SK-N-SH (cell line): ENCODE data around the gene CSNK2B. TPM values are rescaled to one million over a fixed set of nuclear protein-coding genes. Genes with fewer than 3 reads are reported as not detected.

Experiments used
- CTCF ChIA-PET: fragments of 300-600, 350-600 bp; formaldehyde crosslinking; extraction: SDS; loops from one replicate; lab custom pipeline; 2021; lab: Yijun Ruan, JAX
- POLR2A ChIA-PET: fragments of 350-600 bp; sonication (Branson Sonifier 250); formaldehyde crosslinking; extraction: SDS; loops from one replicate; lab custom pipeline; 2020; ENCODE audit warnings: antibody characterized with exemption, inconsistent platforms; lab: Yijun Ruan, JAX
- DNase-seq: peaks from one replicate; pipeline ENCODE4 v3.0.0; 2012
- H2AFZ ChIP-seq: fragments of 200-600 bp; sonication (generic); 2 replicates; pipeline ENCODE4 v1.8.1; 2016; ENCODE audit warnings: antibody characterized with exemption, mild to moderate bottlenecking, low read depth
- H3F3A ChIP-seq: fragments of 200-600 bp; sonication (generic); replicated peaks from 2 replicates; pipeline ENCODE3; 2016; ENCODE audit warnings: antibody characterized with exemption, mild to moderate bottlenecking; ENCODE audit not compliant: insufficient read depth
- H3K27ac ChIP-seq, 2 experiments: fragments of 200-500 bp in 1 of 2; fragments of 200-600 bp in 1 of 2; sonication (Bioruptor generic) in 1 of 2; sonication (generic), shearing (Covaris generic) in 1 of 2; 2 replicates each; pipeline versions ENCODE4 v1.5.1 to v1.6.1; 2014 to 2016; ENCODE audit warnings: low read depth in 2 of 2, inconsistent platforms in 1 of 2, low read length in 1 of 2, mild to moderate bottlenecking in 1 of 2, mixed read lengths in 1 of 2
- H3K27me3 ChIP-seq: fragments of 200-600 bp; sonication (generic), shearing (Covaris generic); 2 replicates; pipeline ENCODE4 v1.6.1; 2016; ENCODE audit warnings: mixed run types; ENCODE audit not compliant: insufficient read depth
- H3K36me3 ChIP-seq, 2 experiments: fragments of 200-500 bp in 1 of 2; fragments of 200-600 bp in 1 of 2; sonication (Bioruptor generic) in 1 of 2; sonication (generic) in 1 of 2; replicated peaks in 1 of 2; 2 replicates each; pipeline versions ENCODE3 to v1.5.1; 2014 to 2016; ENCODE audit warnings: low read length in 1 of 2, mild to moderate bottlenecking in 1 of 2; ENCODE audit not compliant: insufficient read depth in 2 of 2, control insufficient read depth in 1 of 2
- H3K4me1 ChIP-seq, 2 experiments: fragments of 200-500 bp in 1 of 2; fragments of 200-600 bp in 1 of 2; sonication (Bioruptor generic) in 1 of 2; sonication (generic), shearing (Covaris generic) in 1 of 2; 2 replicates each; pipeline versions ENCODE4 v1.5.1 to v1.6.1; 2014 to 2016; ENCODE audit warnings: low read depth in 1 of 2, low read length in 1 of 2, mixed run types in 1 of 2; ENCODE audit not compliant: insufficient read depth in 2 of 2, control insufficient read depth in 1 of 2
- H3K4me2 ChIP-seq: fragments of 200-600 bp; sonication (generic), shearing (Covaris generic); 2 replicates; pipeline ENCODE4 v1.6.1; 2017; ENCODE audit warnings: mixed run types
- H3K4me3 ChIP-seq, 2 experiments: fragments of 200-500 bp in 1 of 2; fragments of 200-600 bp in 1 of 2; sonication (Bioruptor generic) in 1 of 2; sonication (generic), shearing (Covaris generic) in 1 of 2; 2 replicates each; pipeline versions ENCODE4 v1.5.1 to v1.8.1; 2014 to 2016; ENCODE audit warnings: low read depth in 2 of 2, inconsistent platforms in 1 of 2, low read length in 1 of 2, mild to moderate bottlenecking in 1 of 2, mixed read lengths in 1 of 2, moderate library complexity in 1 of 2
- H3K79me2 ChIP-seq: fragments of 200-600 bp; sonication (generic); 2 replicates; pipeline ENCODE4 v1.8.1; 2017; ENCODE audit warnings: mild to moderate bottlenecking; ENCODE audit not compliant: insufficient read depth
- H3K9ac ChIP-seq: fragments of 200-600 bp; sonication (generic); 2 replicates; pipeline ENCODE4 v1.6.1; 2017; ENCODE audit warnings: mixed run types
- H3K9me2 ChIP-seq: fragments of 200-600 bp; sonication (generic); 2 replicates; pipeline ENCODE4 v1.6.1; 2017; ENCODE audit warnings: mixed run types
- H3K9me3 ChIP-seq: fragments of 200-600 bp; sonication (generic); 2 replicates; pipeline ENCODE4 v1.6.1; 2017; ENCODE audit warnings: mixed run types, mild to moderate bottlenecking, moderate library complexity
- H4K20me1 ChIP-seq: fragments of 200-600 bp; sonication (generic); 2 replicates; pipeline ENCODE4 v1.6.1; 2017; ENCODE audit warnings: mild to moderate bottlenecking, mixed run types; ENCODE audit not compliant: insufficient read depth
- CHD2 ChIP-seq: fragments of 150-350 bp; IDR thresholded peaks from 2 replicates; pipeline ENCODE4 v1.6.1; 2018; ENCODE audit warnings: low read length; ENCODE audit not compliant: partially characterized antibody
- CTCF ChIP-seq: fragments of 200-600 bp; sonication (generic); IDR thresholded peaks from 2 replicates; pipeline ENCODE4 v1.6.1; 2017; ENCODE audit warnings: antibody characterized with exemption, mild to moderate bottlenecking, moderate library complexity
- ELF1 ChIP-seq: IDR thresholded peaks from 2 replicates; pipeline ENCODE4 v1.4.0; 2012
- EZH2phosphoT487 ChIP-seq: fragments of 200-600 bp; sonication (generic); IDR thresholded peaks from 2 replicates; pipeline ENCODE4 v1.6.1; 2017; ENCODE audit warnings: low read depth, mixed run types, mild to moderate bottlenecking, antibody characterized with exemption, moderate library complexity, borderline replicate concordance
- FOSL2 ChIP-seq: IDR thresholded peaks from 2 replicates; pipeline ENCODE4 v1.4.0; 2012; ENCODE audit warnings: low read depth, mild to moderate bottlenecking, moderate library complexity, borderline replicate concordance
- FOXJ3 ChIP-seq: sonication (generic); formaldehyde crosslinking; IDR thresholded peaks from 2 replicates; pipeline ENCODE4 v1.5.1; 2020; ENCODE audit warnings: mild to moderate bottlenecking, missing genetic modification reagents
- FOXM1 ChIP-seq: IDR thresholded peaks from 2 replicates; pipeline ENCODE4 v1.4.0; 2012; ENCODE audit warnings: low read depth, mild to moderate bottlenecking
- MEF2A ChIP-seq: IDR thresholded peaks from 2 replicates; pipeline ENCODE4 v1.4.0; 2012; ENCODE audit warnings: low read depth, borderline replicate concordance
- NRF1 ChIP-seq: IDR thresholded peaks from 2 replicates; pipeline ENCODE4 v1.6.1; 2012; ENCODE audit warnings: low read depth, mild to moderate bottlenecking, low read length
- RXRA ChIP-seq: IDR thresholded peaks from 2 replicates; pipeline ENCODE4 v1.4.0; 2012; ENCODE audit warnings: low read depth, mild to moderate bottlenecking, borderline replicate concordance
- SIN3A ChIP-seq: IDR thresholded peaks from 2 replicates; pipeline ENCODE4 v1.6.1; 2012; ENCODE audit warnings: low read depth, mild to moderate bottlenecking, low read length, moderate library complexity, borderline replicate concordance
- USF1 ChIP-seq: IDR thresholded peaks from 2 replicates; pipeline ENCODE4 v1.4.0; 2012; ENCODE audit warnings: low read depth, borderline replicate concordance
- YY1 ChIP-seq: IDR thresholded peaks from 2 replicates; pipeline ENCODE4 v1.4.0; 2012; ENCODE audit warnings: low read depth, mild to moderate bottlenecking
- WGBS: methylation state at CpG from one replicate; pipeline ENCODE4 v1.1.6; 2017; ENCODE audit warnings: low lambda C conversion rate; 5-methylcytosine and 5-hydroxymethylcytosine counted together
- polyA plus RNA-seq, 3 experiments: library from polyadenylated mRNA; depleted of rRNA; stranded (reverse); fragments of >200 nt; gene quantifications; 2 replicates each; pipeline ENCODE4 v1.2.3, GENCODE V29; 2012
- TF ChIP-seq, protein P1 (sequence below): fragments of 150-350 bp; IDR thresholded peaks from 2 replicates; pipeline ENCODE4 v1.6.1; 2016; ENCODE audit warnings: mild to moderate bottlenecking, low read depth, low read length
- TF ChIP-seq, protein P2 (sequence below): IDR thresholded peaks from 2 replicates; pipeline ENCODE4 v1.4.0; 2012; ENCODE audit warnings: low read depth
- TF ChIP-seq, protein P3 (sequence below): IDR thresholded peaks from 2 replicates; pipeline ENCODE4 v1.6.1; 2012; ENCODE audit warnings: mild to moderate bottlenecking, low read depth, low read length, moderate library complexity

Gene CSNK2B
- polyA plus RNA-seq, 1 of the 3 experiments (the other 2 are of a cell fraction) = 101 TPM

GRCh38 chr6:31658983-31659648, 6.8 kb upstream of the CSNK2B start:
- ChIA-PET CTCF (no interaction called here), POLR2A (interaction anchor here (0.6 to 1.2 kb wide), 2 partner anchors 9 to 19 kb away, joined by 3 read pairs; no protein-coding TSS in a partner anchor)
- no peak for DNase-seq
- H3K36me3 ChIP-seq = peaks cover 14 to 15% of the 10 kb centered on the region in 2 experiments
- TF ChIP-seq CHD2 (no peak), FOXJ3 (no peak), NRF1 (no peak), EZH2phosphoT487 (no peak), USF1 (no peak), FOSL2 (no peak), MEF2A (no peak), YY1 (no peak), FOXM1 (no peak), RXRA (no peak)
- TF ChIP-seq, protein P1, sequence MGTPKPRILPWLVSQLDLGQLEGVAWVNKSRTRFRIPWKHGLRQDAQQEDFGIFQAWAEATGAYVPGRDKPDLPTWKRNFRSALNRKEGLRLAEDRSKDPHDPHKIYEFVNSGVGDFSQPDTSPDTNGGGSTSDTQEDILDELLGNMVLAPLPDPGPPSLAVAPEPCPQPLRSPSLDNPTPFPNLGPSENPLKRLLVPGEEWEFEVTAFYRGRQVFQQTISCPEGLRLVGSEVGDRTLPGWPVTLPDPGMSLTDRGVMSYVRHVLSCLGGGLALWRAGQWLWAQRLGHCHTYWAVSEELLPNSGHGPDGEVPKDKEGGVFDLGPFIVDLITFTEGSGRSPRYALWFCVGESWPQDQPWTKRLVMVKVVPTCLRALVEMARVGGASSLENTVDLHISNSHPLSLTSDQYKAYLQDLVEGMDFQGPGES = no peak
- TF ChIP-seq, protein P2, sequence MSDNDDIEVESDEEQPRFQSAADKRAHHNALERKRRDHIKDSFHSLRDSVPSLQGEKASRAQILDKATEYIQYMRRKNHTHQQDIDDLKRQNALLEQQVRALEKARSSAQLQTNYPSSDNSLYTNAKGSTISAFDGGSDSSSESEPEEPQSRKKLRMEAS = no peak
- H3K27me3 ChIP-seq = no peaks in the 10 kb centered on the region
- H3K4me3 ChIP-seq = peak overlapping the region; percentile 85
- H3K27ac ChIP-seq = no peak overlapping the region; a peak in 1 of 4 replicates
- H3K9ac ChIP-seq = peak overlapping the region; percentile 86; the same call in 1 of the 2 replicates
- H3K4me2 ChIP-seq = peak overlapping the region; percentile 97
- H3K79me2 ChIP-seq = peaks cover 83% of the 10 kb centered on the region
- H3K9me3 ChIP-seq = no peaks in the 10 kb centered on the region
- WGBS = 93% methylated on average over 6 of the region's 13 CpGs
- H3K9me2 ChIP-seq = no peaks in the 10 kb centered on the region
- peaks cover 8% of the 10 kb centered on the region; the same call in 1 of the 2 replicates for H4K20me1 ChIP-seq
- H3K4me1 ChIP-seq = peaks cover 19 to 33% of the 10 kb centered on the region in 2 experiments; a peak in 2 of 4 replicates
- peaks cover 26% of the 10 kb centered on the region for H3F3A ChIP-seq
- no peak overlapping the region for H2AFZ ChIP-seq

DNA sequence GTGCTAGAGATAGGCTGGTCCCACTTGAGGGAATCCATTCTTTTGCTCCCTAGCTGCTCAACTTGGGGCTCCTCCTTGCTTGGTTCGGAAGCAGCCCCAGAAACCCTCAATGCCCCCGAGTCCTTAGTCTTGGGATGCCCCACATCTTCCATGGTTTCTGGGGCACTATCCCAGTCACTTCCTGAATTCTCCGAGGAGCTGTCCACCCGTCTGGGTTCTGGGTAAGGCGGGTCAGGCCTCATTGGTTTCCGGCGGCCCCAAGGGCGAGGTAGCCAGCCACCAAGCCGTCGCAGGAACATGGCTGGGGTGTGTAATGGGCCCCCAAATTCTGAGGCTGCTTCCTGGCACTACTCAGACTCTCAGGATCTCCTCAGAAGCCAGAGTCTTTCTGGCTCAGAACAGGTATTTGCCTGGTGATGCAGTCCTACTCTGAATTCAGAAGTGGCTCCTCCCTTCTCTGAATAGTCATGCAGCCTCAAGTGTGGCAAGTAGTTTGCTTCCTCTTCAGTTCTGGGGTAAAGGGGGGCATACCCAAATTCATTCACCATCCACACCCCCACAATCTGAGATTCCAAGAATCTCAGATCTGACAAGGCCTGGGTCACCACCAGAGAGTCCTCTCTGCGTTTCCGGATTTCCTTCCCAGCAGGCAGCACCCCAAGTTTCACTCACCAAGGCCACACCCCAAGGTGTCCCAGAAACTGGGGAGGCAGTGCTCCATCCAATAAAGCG, 6.1 kb upstream of the CSNK2B start:
- TF ChIP-seq, protein P3, sequence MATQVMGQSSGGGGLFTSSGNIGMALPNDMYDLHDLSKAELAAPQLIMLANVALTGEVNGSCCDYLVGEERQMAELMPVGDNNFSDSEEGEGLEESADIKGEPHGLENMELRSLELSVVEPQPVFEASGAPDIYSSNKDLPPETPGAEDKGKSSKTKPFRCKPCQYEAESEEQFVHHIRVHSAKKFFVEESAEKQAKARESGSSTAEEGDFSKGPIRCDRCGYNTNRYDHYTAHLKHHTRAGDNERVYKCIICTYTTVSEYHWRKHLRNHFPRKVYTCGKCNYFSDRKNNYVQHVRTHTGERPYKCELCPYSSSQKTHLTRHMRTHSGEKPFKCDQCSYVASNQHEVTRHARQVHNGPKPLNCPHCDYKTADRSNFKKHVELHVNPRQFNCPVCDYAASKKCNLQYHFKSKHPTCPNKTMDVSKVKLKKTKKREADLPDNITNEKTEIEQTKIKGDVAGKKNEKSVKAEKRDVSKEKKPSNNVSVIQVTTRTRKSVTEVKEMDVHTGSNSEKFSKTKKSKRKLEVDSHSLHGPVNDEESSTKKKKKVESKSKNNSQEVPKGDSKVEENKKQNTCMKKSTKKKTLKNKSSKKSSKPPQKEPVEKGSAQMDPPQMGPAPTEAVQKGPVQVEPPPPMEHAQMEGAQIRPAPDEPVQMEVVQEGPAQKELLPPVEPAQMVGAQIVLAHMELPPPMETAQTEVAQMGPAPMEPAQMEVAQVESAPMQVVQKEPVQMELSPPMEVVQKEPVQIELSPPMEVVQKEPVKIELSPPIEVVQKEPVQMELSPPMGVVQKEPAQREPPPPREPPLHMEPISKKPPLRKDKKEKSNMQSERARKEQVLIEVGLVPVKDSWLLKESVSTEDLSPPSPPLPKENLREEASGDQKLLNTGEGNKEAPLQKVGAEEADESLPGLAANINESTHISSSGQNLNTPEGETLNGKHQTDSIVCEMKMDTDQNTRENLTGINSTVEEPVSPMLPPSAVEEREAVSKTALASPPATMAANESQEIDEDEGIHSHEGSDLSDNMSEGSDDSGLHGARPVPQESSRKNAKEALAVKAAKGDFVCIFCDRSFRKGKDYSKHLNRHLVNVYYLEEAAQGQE = peak; percentile 94
- TF ChIP-seq ELF1 = peak; percentile 45
- no peak for TF ChIP-seq CTCF
- TF ChIP-seq SIN3A = peak; percentile 73
- no peak for TF ChIP-seq NRF1
- peaks cover 22 to 35% of the 10 kb centered on the region in 2 experiments; a peak in 2 of 4 replicates for H3K4me1 ChIP-seq
- no peak for DNase-seq
- peak overlapping the region; percentile 67 to 86 for H3K27ac ChIP-seq
- H3K9me3 ChIP-seq = no peaks in the 10 kb centered on the region
- 9% methylated on average over 9 of the region's 13 CpGs for WGBS
- peak overlapping the region; percentile 85 for H3K4me3 ChIP-seq
- H4K20me1 ChIP-seq = peaks cover 8% of the 10 kb centered on the region; the same call in 1 of the 2 replicates
- no peaks in the 10 kb centered on the region for H3K27me3 ChIP-seq
- H3K79me2 ChIP-seq = peaks cover 83% of the 10 kb centered on the region
- H3K9me2 ChIP-seq = no peaks in the 10 kb centered on the region
- ChIA-PET CTCF (no interaction called here), POLR2A (interaction anchor here (0.6 to 2.3 kb wide), 7 partner anchors 8 to 43 kb away, joined by 3 to 16 read pairs (median 4); partner anchors contain the start of genes ABHD16A and BAG6)
- H3F3A ChIP-seq = peaks cover 24% of the 10 kb centered on the region
- H3K4me2 ChIP-seq = peak overlapping the region; percentile 97
- peak overlapping the region; percentile 17; the same call in 1 of the 2 replicates for H2AFZ ChIP-seq
- peaks cover 14 to 15% of the 10 kb centered on the region in 2 experiments for H3K36me3 ChIP-seq
- peak overlapping the region; percentile 86 for H3K9ac ChIP-seq
